HUES6 (cell line): ENCODE results near the gene EDIL3.

Experiments used
- H3K27ac ChIP-seq: 2 replicates; pipeline ENCODE4 v1.7.0; 2013; ENCODE audit warnings: low read depth, mild to moderate bottlenecking, low read length, inconsistent platforms
- H3K27me3 ChIP-seq: 2 replicates; pipeline ENCODE4 v1.6.1; 2013; ENCODE audit warnings: low read length; ENCODE audit not compliant: control insufficient read depth, insufficient read depth
- H3K36me3 ChIP-seq: 2 replicates; pipeline ENCODE4 v1.6.1; 2013; ENCODE audit warnings: low read length; ENCODE audit not compliant: control insufficient read depth, insufficient read depth
- H3K4me1 ChIP-seq: 2 replicates; pipeline ENCODE4 v1.6.1; 2013; ENCODE audit warnings: low read length; ENCODE audit not compliant: control insufficient read depth, insufficient read depth
- H3K4me3 ChIP-seq: 2 replicates; pipeline ENCODE4 v1.5.1; 2013; ENCODE audit warnings: low read depth, low read length
- H3K9ac ChIP-seq: one replicate; pipeline ENCODE4 v1.6.1; 2013; ENCODE audit warnings: mild to moderate bottlenecking, low read length
- H3K9me3 ChIP-seq: 2 replicates; pipeline ENCODE4 v1.6.1; 2013; ENCODE audit warnings: low read depth, low read length; ENCODE audit not compliant: control insufficient read depth, insufficient read depth

Gene EDIL3

GRCh38 chr5:83993803-83994202 lies 390.9 kb downstream of the EDIL3 start:
- Histone ChIP-seq H3K27me3 (no peaks in the 10 kb centered on the region), H3K9me3 (no peaks in the 10 kb centered on the region), H3K4me1 (peaks cover 10% of the 10 kb centered on the region), H3K27ac (no peak overlapping the region), H3K9ac (no peak overlapping the region), H3K36me3 (no peaks in the 10 kb centered on the region), H3K4me3 (no peak overlapping the region)

- no peaks in the 10 kb centered on the region for H3K36me3 ChIP-seq
- H3K9ac ChIP-seq = no peak overlapping the region
- no peak overlapping the region for H3K27ac ChIP-seq
- H3K4me3 ChIP-seq = no peak overlapping the region
- no peaks in the 10 kb centered on the region for H3K27me3 ChIP-seq
- no peaks in the 10 kb centered on the region for H3K9me3 ChIP-seq
- H3K4me1 ChIP-seq = peaks cover 10% of the 10 kb centered on the region
Observed at GRCh38 chr5:83991566-83992224, 393.0 kb downstream of the EDIL3 start.

GRCh38 chr5:83988293-83988685 lies 396.4 kb downstream of the EDIL3 start:
- Histone ChIP-seq H3K27ac (no peak overlapping the region), H3K4me1 (peaks cover 10% of the 10 kb centered on the region; the same call in 1 of the 2 replicates), H3K36me3 (no peaks in the 10 kb centered on the region), H3K27me3 (no peaks in the 10 kb centered on the region), H3K9me3 (no peaks in the 10 kb centered on the region), H3K9ac (no peak overlapping the region), H3K4me3 (no peak overlapping the region)

- Histone ChIP-seq H3K27ac (no peak overlapping the region), H3K4me3 (no peak overlapping the region), H3K27me3 (no peaks in the 10 kb centered on the region), H3K9ac (no peak overlapping the region), H3K9me3 (no peaks in the 10 kb centered on the region), H3K4me1 (peaks cover 9% of the 10 kb centered on the region; the same call in 1 of the 2 replicates), H3K36me3 (no peaks in the 10 kb centered on the region)
Observed at GRCh38 chr5:83987513-83988292, 397.0 kb downstream of the EDIL3 start.

- Histone ChIP-seq H3K27me3 (no peaks in the 10 kb centered on the region), H3K9me3 (no peaks in the 10 kb centered on the region), H3K4me1 (peaks cover 9% of the 10 kb centered on the region; the same call in 1 of the 2 replicates), H3K36me3 (no peaks in the 10 kb centered on the region), H3K27ac (no peak overlapping the region), H3K4me3 (no peak overlapping the region), H3K9ac (no peak overlapping the region)
Observed at GRCh38 chr5:83983852-83984251, 400.8 kb downstream of the EDIL3 start.

- peak overlapping the region; percentile 78 for H3K27ac ChIP-seq
- H3K9ac ChIP-seq = peak overlapping the region; percentile 7
- H3K36me3 ChIP-seq = no peaks in the 10 kb centered on the region
- no peak overlapping the region for H3K4me3 ChIP-seq
- H3K9me3 ChIP-seq = no peaks in the 10 kb centered on the region
- H3K27me3 ChIP-seq = no peaks in the 10 kb centered on the region
- H3K4me1 ChIP-seq = peaks cover 27% of the 10 kb centered on the region
Observed at GRCh38 chr5:83973925-83974815, 410.5 kb downstream of the EDIL3 start.

- Histone ChIP-seq H3K27ac (peak overlapping the region; percentile 33; the same call in 1 of the 2 replicates), H3K4me3 (no peak overlapping the region), H3K36me3 (no peaks in the 10 kb centered on the region), H3K4me1 (peaks cover 27% of the 10 kb centered on the region), H3K27me3 (no peaks in the 10 kb centered on the region), H3K9ac (no peak overlapping the region), H3K9me3 (no peaks in the 10 kb centered on the region)
Observed at GRCh38 chr5:83972909-83973308, 411.8 kb downstream of the EDIL3 start.

- no peak overlapping the region for H3K9ac ChIP-seq
- no peaks in the 10 kb centered on the region for H3K9me3 ChIP-seq
- no peaks in the 10 kb centered on the region for H3K27me3 ChIP-seq
- no peak overlapping the region for H3K27ac ChIP-seq
- H3K4me3 ChIP-seq = no peak overlapping the region
- H3K4me1 ChIP-seq = peaks cover 27% of the 10 kb centered on the region
- no peaks in the 10 kb centered on the region for H3K36me3 ChIP-seq
Observed at GRCh38 chr5:83972236-83972635, 412.4 kb downstream of the EDIL3 start.

- Histone ChIP-seq H3K27ac (no peak overlapping the region), H3K36me3 (no peaks in the 10 kb centered on the region), H3K4me1 (peaks cover 3% of the 10 kb centered on the region; the same call in 1 of the 2 replicates), H3K4me3 (no peak overlapping the region), H3K27me3 (no peaks in the 10 kb centered on the region), H3K9me3 (no peaks in the 10 kb centered on the region), H3K9ac (no peak overlapping the region)
Observed at GRCh38 chr5:83967417-83967816, 417.3 kb downstream of the EDIL3 start.

- H3K27me3 ChIP-seq = no peaks in the 10 kb centered on the region
- no peaks in the 10 kb centered on the region for H3K4me1 ChIP-seq
- H3K36me3 ChIP-seq = no peaks in the 10 kb centered on the region
- no peak overlapping the region for H3K4me3 ChIP-seq
- H3K9ac ChIP-seq = no peak overlapping the region
- H3K27ac ChIP-seq = no peak overlapping the region
- H3K9me3 ChIP-seq = no peaks in the 10 kb centered on the region
Observed at GRCh38 chr5:83965441-83965840, 419.2 kb downstream of the EDIL3 start.
